ENCODE measurements around the gene ENDOG.
A peak's percentile ranks its signal among the peaks of the same experiment; 100 is the strongest.
"Not testable (repeated sequence)": the region's sequence is repeated elsewhere in the genome, so short reads cannot be mapped to it uniquely, and the experiment has no call there.

ENDOG gene

DNA sequence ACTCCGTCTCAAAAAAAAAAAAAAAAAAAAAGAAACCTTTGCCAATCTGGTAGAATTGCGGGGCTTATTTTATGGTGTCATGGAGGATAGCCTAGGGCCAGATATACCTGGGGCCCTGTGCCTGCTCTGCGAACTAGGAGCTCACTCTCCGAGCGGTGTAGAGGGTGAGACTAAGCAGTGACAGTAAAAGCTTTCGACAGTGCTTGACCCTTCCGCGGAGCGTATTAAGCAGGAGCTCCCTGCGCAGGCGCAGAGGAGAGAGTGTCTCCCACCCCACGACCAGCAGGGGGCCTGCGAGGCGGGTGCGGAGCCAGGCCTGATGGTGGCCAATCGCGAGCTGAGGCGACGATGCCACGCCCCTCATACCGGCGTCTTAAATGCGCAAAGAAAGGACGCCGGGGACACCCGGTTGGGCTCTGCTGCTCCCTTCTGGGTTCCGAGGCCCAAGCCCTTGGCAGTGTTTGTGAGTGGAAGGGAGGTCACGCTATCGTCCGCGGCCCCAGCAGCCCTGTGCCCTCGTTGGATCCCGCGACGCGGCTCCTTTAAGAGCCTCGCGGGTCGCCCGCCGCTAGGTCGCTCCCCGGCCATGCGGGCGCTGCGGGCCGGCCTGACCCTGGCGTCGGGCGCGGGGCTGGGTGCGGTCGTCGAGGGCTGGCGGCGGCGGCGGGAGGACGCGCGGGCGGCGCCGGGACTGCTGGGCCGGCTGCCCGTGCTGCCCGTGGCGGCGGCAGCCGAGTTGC is at the start of gene ENDOG:
TSS of gene ENDOG (plus strand) at position 402 of the 740 bp plus-strand sequence. CDS start at position 587, 185 bp downstream.
- TF ChIP-seq GATA1 (IDR thresholded peaks at IDR 0.05; ENCODE audit: low read depth, low read length) (no peak), POLR2A (IDR thresholded peaks at IDR 0.05; ENCODE audit: low read length) (peak; percentile 90)
- peak; percentile 99 for DNase-seq

DNA sequence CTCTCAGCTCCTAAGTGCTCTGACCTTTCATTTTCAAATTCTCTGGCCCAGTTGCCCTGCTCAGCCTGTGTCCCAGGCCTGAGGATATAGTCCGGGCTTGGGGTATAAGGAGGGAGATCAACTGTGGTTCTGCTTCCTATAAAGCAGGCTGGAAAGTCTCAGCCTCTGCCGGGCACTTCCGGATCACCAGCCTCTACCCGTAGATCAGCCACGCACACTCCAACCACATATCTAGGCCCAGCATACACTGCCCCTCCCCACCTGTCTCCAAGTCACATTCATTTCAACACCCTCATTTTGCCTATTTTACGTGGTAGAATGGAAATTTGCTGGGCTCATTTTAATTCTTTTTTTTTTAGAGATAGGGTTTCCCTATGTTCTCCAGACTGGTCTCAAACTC is 49.7 kb upstream of the ENDOG start:
- no peak for TF ChIP-seq POLR2A (IDR thresholded peaks at IDR 0.05; ENCODE audit: low read length)
- no peak for TF ChIP-seq GATA1 (IDR thresholded peaks at IDR 0.05; ENCODE audit: low read depth, low read length)
- peak; percentile 39 to 49 for DNase-seq

DNA sequence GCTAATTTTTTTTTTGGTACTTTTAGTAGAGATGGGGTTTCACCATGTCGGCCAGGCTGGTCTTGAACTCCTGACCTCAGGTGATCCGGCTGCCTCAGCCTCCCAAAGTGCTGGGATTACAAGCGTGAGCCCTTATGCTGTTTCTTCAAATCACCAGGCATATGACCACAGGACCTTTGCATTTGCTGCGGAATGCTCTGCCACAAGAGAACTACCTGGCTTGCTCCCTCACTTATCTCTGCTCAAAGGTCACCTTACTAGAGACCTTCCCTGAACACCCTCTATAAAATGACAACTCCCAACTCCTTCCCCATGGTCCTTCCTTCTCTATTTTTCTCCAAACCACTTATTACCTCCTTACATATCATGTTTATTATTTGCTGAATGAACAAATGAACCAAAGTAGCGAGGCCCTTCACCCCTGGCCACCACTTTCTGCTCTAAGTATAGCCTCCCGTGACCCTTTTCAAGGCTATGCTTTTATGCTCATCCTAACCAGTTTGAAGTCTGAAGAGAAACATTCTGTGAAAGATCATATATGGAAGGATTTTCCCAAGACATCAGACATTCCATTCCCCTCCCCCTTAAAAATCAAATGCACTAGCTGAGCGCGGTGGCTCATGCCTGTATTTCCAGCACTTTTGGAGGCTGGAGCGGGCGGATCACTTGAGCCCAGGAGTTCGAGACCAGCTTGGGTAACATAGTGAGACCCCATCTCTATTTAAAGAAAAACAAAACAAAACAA is 47.8 kb upstream of the ENDOG start:
- TF ChIP-seq POLR2A (IDR thresholded peaks at IDR 0.05; ENCODE audit: low read length) (no peak), GATA1 (IDR thresholded peaks at IDR 0.05; ENCODE audit: low read depth, low read length) (no peak)
- DNase-seq, result no peak

DNA sequence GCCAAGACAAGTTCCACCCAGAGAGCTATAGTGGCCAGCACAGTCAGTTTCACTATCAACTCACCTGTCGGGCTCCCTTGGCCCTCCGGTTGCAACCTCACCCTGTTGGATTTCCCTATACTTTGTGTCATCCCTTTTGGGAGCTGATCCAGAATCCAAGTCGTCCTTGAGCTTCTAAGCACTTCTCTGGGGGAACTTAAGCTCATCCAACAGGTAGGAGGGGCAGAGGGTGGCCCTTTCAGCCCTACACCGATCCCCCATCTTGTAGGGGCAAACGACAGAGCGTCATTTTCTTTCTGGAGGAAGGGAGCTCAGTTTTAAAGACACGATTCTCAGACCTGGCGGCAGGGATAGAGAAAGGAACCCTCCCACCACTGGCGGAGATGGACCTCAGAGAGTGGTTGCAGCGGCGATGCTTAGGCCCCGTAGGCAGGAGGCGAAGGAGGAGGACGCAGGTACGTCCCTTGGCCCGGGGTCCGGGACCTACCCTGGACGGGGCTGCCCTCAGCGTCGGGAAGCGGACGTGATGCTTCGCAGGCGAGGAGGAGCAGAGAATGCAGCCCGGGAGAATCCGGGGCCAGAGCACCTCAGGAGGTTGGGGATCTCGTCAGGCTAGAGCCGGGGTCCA is 47.1 kb upstream of the ENDOG start:
- TF ChIP-seq POLR2A (IDR thresholded peaks at IDR 0.05; ENCODE audit: low read length), result no peak
- TF ChIP-seq GATA1 (IDR thresholded peaks at IDR 0.05; ENCODE audit: low read depth, low read length), result no peak
- DNase-seq, result peak; percentile 62 to 81

DNA sequence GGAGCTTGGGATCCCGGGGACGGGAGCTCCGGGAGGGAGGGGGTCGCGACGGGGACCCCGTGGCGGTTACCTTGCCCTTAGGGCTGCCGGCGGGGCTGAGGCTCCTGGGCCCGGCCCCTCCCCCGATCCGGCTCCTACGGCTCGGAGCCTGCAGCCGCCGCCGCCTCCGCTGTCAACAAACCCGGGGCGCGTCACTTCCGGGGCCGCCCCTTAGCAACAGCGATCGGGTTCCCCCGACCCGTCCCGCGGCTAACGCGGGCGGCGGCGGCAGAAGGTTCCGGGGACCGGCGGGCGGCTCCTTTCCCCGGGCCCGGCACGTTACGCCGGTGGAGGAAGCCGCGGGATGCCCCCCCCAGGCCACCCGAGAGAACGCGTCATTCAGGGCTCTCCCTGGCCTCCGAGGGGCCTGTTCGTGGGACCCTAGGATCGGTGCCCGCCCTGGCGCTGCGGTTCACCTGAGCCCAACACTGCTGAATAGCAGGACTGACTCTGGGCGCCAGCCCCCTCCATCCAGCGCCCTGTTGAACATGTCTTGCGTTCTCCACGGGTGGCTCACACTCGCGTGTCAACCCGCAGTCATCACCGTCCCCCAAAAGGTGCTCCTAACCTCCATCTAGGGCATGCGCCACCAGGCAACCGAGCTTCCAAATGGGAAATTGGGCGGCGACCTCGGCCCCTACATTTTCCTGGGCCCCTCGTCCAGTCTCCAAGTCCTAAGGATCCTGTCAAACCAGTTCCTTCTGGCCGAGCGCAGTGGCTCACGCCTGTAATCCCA is 46.4 kb upstream of the ENDOG start, which contains the start of gene ZER1:
TSS of gene ZER1 (minus strand) at position 183 of the 775 bp plus-strand sequence. CDS start 16,362 bp downstream, outside the sequence.
- DNase-seq, result peak; percentile 96 to 98
- TF ChIP-seq POLR2A (IDR thresholded peaks at IDR 0.05; ENCODE audit: low read length), result peak; percentile 85
- TF ChIP-seq GATA1 (IDR thresholded peaks at IDR 0.05; ENCODE audit: low read depth, low read length), result no peak

DNA sequence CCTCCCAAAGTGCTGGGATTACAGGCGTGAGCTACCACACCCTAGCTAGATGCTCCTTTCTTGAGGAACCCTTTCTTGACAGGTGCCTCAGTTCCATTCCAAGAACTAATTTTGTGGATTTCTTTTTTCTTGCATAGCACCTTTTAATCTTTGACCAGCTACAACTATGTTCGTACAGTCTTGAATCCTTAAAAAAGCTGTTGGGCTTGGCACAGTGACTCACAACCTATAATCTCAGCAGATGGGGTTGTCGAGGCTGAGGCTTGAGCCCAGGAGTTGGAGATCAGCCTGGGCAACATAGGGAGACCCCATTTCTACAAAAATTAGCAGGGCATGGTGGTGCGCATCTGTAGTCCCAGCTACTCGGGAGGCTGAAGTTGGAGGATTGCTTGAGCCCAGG is 45.3 kb upstream of the ENDOG start:
- no peak for DNase-seq
- TF ChIP-seq POLR2A (IDR thresholded peaks at IDR 0.05; ENCODE audit: low read length), result no peak
- TF ChIP-seq GATA1 (IDR thresholded peaks at IDR 0.05; ENCODE audit: low read depth, low read length), result no peak

DNA sequence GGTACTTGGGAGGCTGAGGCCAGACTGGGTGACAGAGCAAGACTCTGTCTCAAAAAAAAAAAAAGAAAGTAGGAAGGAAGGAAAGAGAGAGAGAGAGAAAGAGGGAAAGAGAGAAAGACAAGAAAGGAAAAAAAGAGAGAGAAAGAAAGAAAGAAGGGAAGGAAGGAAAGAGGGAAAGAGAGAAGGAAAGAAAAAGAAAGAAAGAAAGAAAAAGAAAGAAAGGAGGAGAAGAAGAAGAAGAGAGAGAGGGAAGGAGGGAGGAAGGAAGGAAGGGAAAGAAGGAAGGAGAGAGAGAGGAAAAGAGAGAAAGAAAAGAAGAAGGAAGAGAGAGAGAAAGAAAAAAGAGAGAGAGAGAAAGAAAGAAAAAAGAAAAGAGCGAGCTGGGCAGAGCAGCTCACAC is 43.5 kb upstream of the ENDOG start:
- TF ChIP-seq GATA1 (IDR thresholded peaks at IDR 0.05; ENCODE audit: low read depth, low read length), result no peak
- no peak for TF ChIP-seq POLR2A (IDR thresholded peaks at IDR 0.05; ENCODE audit: low read length)
- DNase-seq, result no peak

DNA sequence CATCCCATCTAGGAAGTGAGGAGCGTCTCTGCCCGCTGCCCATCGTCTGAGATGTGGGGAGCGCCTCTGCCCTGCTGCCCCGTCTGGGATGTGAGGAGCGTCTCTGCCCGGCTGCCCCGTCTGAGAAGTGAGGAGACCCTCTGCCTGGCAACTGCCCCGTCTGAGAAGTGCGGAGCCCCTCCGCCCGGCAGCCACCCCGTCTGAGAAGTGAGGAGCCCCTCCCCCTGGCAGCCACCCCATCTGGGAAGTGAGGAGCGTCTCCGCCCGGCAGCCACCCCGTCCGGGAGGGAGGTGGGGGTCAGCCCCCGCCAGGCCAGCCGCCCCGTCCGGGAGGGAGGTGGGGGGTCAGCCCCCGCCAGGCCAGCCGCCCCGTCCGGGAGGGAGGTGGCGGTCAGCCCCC is 38.2 kb upstream of the ENDOG start:
- DNase-seq, result not testable (repeated sequence)

DNA sequence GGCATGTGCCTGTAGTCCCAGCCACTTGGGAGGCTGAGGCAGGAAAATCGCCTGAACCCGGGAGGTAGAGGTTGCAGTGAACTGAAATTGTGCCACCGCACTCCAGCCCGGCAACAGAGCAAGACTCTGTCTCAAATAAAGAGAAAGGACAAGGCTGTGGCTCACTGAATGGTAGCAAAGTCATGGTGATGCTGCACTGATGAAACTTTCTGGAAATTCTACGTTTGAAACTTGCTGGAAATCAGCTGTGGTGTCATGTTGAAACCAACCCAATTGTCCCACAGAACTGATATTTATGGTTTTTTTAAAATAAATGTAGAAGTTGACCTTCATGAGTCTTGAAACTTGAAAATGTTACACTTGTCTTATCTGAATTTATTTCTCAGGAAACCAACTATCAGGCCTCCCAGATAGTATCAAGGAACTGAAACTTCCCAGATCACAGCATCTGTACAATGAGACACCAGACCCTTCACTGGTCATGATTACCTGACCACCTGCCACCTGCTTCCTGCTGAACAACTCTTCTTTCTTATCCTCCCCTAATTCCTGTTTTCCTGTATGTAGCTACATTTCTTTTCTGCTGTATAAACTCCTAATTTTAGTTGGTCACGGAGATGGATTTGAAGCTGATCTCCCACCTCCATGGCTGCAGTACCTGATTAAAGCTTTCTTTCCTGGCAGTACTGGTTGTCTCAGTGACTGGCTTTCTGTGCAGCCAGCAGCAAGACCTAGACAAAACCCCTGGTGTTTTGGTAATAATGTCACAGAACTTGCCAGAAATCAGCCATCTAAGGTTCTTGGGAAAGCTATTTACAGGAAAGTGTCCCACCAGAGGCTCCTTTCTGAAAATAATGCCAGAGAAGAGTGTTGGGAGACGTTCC is 36.9 kb upstream of the ENDOG start:
- DNase-seq, result peak; percentile 21 to 69
- TF ChIP-seq GATA1 (IDR thresholded peaks at IDR 0.05; ENCODE audit: low read depth, low read length) (no peak), POLR2A (IDR thresholded peaks at IDR 0.05; ENCODE audit: low read length) (no peak)

DNA sequence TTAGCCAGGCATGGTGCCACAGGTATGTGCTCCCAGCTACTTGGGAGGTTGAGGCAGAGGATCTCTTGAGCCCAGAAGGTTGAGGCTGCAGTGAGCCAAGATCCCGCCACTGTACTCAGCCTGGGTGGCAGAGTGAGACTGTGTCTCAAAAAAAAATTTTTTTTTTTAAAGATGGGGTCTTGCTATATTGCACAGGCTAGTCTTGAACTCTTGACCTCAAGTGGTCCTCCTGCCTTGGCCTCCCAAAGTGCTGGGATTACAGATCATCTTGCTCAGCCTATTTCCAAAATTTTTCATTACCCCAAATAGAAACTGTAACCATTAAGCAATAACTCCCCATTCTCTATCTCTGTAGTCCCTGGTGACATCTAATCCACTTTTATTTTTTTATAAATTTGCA is 35.6 kb upstream of the ENDOG start:
- TF ChIP-seq POLR2A (IDR thresholded peaks at IDR 0.05; ENCODE audit: low read length), result no peak
- TF ChIP-seq GATA1 (IDR thresholded peaks at IDR 0.05; ENCODE audit: low read depth, low read length), result no peak
- DNase-seq, result no peak

DNA sequence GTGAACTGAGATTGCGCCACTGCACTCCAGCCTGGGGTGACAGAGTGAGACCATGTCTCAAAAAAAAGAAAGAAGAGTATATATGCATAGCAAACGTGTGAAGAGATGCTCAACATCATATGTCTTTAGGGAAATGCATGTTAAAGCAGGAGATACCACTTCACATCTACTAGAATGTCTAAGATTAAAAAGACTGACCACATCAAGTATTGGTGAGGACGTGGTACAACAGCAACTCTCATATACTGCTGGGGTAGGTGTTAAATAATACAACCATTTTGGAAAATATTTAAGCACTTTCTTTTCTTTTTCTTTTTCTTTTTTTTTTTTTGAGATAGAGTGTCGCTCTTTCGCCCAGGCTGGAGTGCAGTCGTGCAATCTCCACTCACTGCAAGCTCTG is 32.9 kb upstream of the ENDOG start:
- no peak for DNase-seq
- no peak for TF ChIP-seq GATA1 (IDR thresholded peaks at IDR 0.05; ENCODE audit: low read depth, low read length)
- no peak for TF ChIP-seq POLR2A (IDR thresholded peaks at IDR 0.05; ENCODE audit: low read length)

DNA sequence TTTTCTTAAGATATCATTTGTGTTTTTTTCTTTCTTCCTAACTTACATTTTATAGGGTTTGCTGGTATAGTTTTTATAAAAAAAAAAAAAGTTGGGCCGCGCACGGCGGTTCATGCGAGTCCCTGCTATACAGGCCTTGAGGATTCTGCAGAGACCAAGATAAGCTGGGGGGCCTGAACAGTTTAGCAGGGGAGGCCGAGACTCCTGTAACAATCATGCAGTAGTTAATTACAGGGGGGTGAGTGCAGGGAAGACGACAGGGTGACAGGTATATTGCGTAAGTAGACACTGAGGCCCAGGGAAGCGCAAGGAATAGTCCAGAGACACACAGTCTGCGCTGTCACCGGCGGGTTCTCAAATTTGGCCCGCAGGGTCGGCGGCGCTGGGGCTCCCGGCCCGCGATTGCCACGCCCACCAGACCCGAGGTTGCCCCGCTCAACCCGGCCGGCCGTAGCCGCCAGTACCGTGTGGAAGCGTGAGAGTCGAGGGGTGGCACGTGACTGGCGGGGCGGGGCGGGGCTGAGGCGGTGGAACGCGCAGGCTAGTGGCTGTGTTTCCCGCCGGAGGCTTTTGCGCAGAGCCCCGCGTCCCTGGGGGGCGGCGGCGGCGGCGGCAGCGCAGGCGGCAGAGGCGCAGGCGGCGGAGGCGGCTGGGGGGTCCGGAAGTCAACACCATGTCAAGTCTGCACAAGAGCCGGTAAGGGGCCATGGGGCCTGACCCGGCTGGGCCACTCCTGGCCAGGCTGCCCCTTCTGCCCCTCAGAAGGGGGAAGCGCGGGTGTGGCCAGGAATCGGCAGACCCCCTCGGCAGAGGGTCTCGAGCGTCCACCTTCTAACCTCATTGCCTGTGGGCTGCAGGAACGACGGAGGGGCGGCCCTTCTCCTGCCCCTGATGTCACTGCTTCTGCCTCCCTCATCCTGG is 31.4 kb upstream of the ENDOG start, which contains the start of gene TBC1D13:
TSS of gene TBC1D13 (plus strand) at position 573 of the 921 bp plus-strand sequence. CDS start at position 674, 101 bp downstream.
- no peak for TF ChIP-seq GATA1 (IDR thresholded peaks at IDR 0.05; ENCODE audit: low read depth, low read length)
- TF ChIP-seq POLR2A (IDR thresholded peaks at IDR 0.05; ENCODE audit: low read length), result peak; percentile 61
- DNase-seq, result peak; percentile 93 to 95

Data from erythroblast (primary cell).